ENCODE results near the gene TAGLN.

Gene TAGLN

GRCh38 chr11:117178210-117179034 is 20.7 kb upstream of the TAGLN start, which contains the start of gene SIDT2:
Gene SIDT2 (plus strand): TSS chr11:117178743. CDS start chr11:117179264, 521 bp downstream.
- H4K20me1 ChIP-seq (ENCODE audit: insufficient read depth, low read length) = 0 out of 2 replicates have a peak, but pooled peaks cover 7% of the 10 kb centered on the region
- no peaks in the 10 kb centered on the region for H3K27me3 ChIP-seq (ENCODE audit: insufficient read depth, low read length, poor library complexity)
- no peak for TF ChIP-seq EZH2 (IDR thresholded peaks at IDR 0.05; ENCODE audit: borderline replicate concordance, low read depth, low read length, severe bottlenecking)
- no peak for TF ChIP-seq CTCF (IDR thresholded peaks at IDR 0.05; ENCODE audit: borderline replicate concordance, extremely low read depth, low read length, poor library complexity, severe bottlenecking)
- H3K4me3 ChIP-seq (ENCODE audit: low read depth in 1 of 2, low read length in 2 of 2) = peak within 1 kb of the TSS; percentile 37 to 81
- H3K79me2 ChIP-seq (ENCODE audit: insufficient read depth, low read length) = no peaks in the 10 kb centered on the region
- ATAC-seq (ENCODE audit: insufficient read depth, low read depth) (peak; percentile 95), DNase-seq (peak; percentile 93)
- peak within 1 kb of the TSS; percentile 94 for H2AFZ ChIP-seq (ENCODE audit: low read depth, low read length)
- peaks cover 38% of the 10 kb centered on the region for H3K4me1 ChIP-seq (ENCODE audit: insufficient read depth, low read length)
- peak within 1 kb of the TSS; percentile 86 for H3K27ac ChIP-seq (ENCODE audit: low read length)
- peak within 1 kb of the TSS; percentile 95 for H3K4me2 ChIP-seq (ENCODE audit: insufficient read depth, low read length)
- peak within 1 kb of the TSS; percentile 60 for H3K9ac ChIP-seq (ENCODE audit: low read depth, low read length)
- H3K9me3 ChIP-seq (ENCODE audit: insufficient read depth, low read length, severe bottlenecking) = no peaks in the 10 kb centered on the region
- H3K36me3 ChIP-seq (ENCODE audit: insufficient read depth, low read length) = peaks cover 14% of the 10 kb centered on the region

DNA sequence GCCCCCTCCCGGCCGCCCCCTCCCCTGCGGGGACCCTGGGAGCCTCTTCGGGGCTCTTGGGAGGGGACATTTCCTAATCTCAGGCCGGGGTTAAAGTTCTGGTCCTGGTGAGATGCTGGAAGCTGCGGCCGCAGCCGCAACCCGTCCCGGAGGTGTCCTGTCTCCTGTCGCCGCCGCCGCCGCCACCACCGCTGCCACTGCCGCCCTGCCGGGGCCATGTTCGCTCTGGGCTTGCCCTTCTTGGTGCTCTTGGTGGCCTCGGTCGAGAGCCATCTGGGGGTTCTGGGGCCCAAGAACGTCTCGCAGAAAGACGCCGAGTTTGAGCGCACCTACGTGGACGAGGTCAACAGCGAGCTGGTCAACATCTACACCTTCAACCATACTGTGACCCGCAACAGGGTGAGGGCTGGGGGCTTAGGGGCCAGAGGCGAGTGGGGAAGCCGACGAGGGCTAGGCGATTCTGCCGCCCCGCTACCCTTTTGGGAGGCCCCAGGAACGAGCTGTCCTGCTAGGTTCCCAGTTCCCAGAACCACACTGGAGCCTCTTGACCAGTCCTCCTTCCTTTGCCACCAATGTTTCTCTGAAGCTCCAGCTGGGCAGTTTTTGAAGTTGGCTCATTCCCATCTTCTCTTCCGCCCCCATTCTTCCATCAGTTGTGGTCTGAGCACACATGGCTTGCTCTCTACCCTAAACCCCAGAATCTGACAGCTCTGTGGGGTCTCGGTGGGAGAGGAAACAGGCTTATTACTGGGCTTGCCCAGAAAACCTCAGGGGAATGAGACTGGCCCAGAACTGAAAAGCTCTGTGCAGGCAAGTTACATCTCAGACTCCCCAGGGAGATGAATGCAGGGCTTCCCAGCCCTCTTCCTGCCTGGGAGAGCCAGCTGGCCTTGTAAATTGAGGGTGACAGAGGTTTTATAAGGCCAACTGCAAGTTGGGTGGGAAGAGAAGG is 19.8 kb upstream of the TAGLN start:
- H3K27ac ChIP-seq (ENCODE audit: low read length) = peak overlapping the region; percentile 82
- peaks cover 14% of the 10 kb centered on the region for H3K36me3 ChIP-seq (ENCODE audit: insufficient read depth, low read length)
- peak overlapping the region; percentile 37 to 81 for H3K4me3 ChIP-seq (ENCODE audit: low read depth in 1 of 2, low read length in 2 of 2)
- H3K79me2 ChIP-seq (ENCODE audit: insufficient read depth, low read length) = no peaks in the 10 kb centered on the region
- peaks cover 38% of the 10 kb centered on the region for H3K4me1 ChIP-seq (ENCODE audit: insufficient read depth, low read length)
- peak overlapping the region; percentile 95 for H3K4me2 ChIP-seq (ENCODE audit: insufficient read depth, low read length)
- H3K9me3 ChIP-seq (ENCODE audit: insufficient read depth, low read length, severe bottlenecking) = no peaks in the 10 kb centered on the region
- TF ChIP-seq EZH2 (IDR thresholded peaks at IDR 0.05; ENCODE audit: borderline replicate concordance, low read depth, low read length, severe bottlenecking) = no peak
- TF ChIP-seq CTCF (IDR thresholded peaks at IDR 0.05; ENCODE audit: borderline replicate concordance, extremely low read depth, low read length, poor library complexity, severe bottlenecking) = no peak
- peak overlapping the region; percentile 60 for H3K9ac ChIP-seq (ENCODE audit: low read depth, low read length)
- H2AFZ ChIP-seq (ENCODE audit: low read depth, low read length) = peak overlapping the region; percentile 94
- H4K20me1 ChIP-seq (ENCODE audit: insufficient read depth, low read length) = peaks cover 7% of the 10 kb centered on the region; the same call in 1 of the 2 replicates
- no peaks in the 10 kb centered on the region for H3K27me3 ChIP-seq (ENCODE audit: insufficient read depth, low read length, poor library complexity)
- DNase-seq (peak; percentile 69), ATAC-seq (ENCODE audit: insufficient read depth, low read depth) (peak; percentile 36)

- Histone ChIP-seq H3K4me1 (ENCODE audit: insufficient read depth, low read length) (peaks cover 38% of the 10 kb centered on the region), H4K20me1 (ENCODE audit: insufficient read depth, low read length) (peaks cover 7% of the 10 kb centered on the region; the same call in 1 of the 2 replicates), H3K9ac (ENCODE audit: low read depth, low read length) (peak overlapping the region; percentile 60), H3K27me3 (ENCODE audit: insufficient read depth, low read length, poor library complexity) (no peaks in the 10 kb centered on the region), H3K9me3 (ENCODE audit: insufficient read depth, low read length, severe bottlenecking) (no peaks in the 10 kb centered on the region), H3K27ac (ENCODE audit: low read length) (peak overlapping the region; percentile 82), H3K36me3 (ENCODE audit: insufficient read depth, low read length) (peaks cover 14% of the 10 kb centered on the region), H3K4me2 (ENCODE audit: insufficient read depth, low read length) (peak overlapping the region; percentile 95), H2AFZ (ENCODE audit: low read depth, low read length) (peak overlapping the region; percentile 94; the same call in 1 of the 2 replicates), H3K4me3 (ENCODE audit: low read depth in 1 of 2, low read length in 2 of 2) (peak overlapping the region in 1 of 2 experiments; percentile 81; a peak in 3 of 4 replicates), H3K79me2 (ENCODE audit: insufficient read depth, low read length) (no peaks in the 10 kb centered on the region)
- TF ChIP-seq EZH2 (IDR thresholded peaks at IDR 0.05; ENCODE audit: borderline replicate concordance, low read depth, low read length, severe bottlenecking) (no peak), CTCF (IDR thresholded peaks at IDR 0.05; ENCODE audit: borderline replicate concordance, extremely low read depth, low read length, poor library complexity, severe bottlenecking) (no peak)
- peak; percentile 12 for ATAC-seq (ENCODE audit: insufficient read depth, low read depth)
- peak; percentile 45 for DNase-seq
Measured at GRCh38 chr11:117180020-117180419, 19.1 kb upstream of the TAGLN start.
